Measurements from ENCODE around the gene KCTD1.

KCTD1 gene

DNA sequence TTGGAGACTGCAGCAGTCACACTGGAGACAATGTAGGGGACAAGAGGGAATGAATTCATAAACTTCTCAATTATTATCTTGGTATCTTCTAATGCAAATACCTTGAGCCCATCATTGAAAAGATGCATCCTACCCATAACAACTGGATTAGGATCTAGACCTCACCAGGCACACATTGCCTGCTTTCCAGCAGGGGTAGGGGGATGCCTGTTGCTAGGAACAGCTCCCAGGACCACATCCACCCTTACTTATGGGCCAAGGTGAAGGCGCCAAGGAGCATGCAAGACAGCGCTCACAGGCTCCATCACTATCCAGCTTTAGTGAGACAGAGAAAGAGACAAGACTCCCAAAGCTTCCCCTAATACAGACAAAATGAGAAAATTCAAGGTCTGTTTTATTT lies 24.4 kb downstream of the KCTD1 start:
- DNase-seq (ENCODE audit: low read depth), result no peak

DNA sequence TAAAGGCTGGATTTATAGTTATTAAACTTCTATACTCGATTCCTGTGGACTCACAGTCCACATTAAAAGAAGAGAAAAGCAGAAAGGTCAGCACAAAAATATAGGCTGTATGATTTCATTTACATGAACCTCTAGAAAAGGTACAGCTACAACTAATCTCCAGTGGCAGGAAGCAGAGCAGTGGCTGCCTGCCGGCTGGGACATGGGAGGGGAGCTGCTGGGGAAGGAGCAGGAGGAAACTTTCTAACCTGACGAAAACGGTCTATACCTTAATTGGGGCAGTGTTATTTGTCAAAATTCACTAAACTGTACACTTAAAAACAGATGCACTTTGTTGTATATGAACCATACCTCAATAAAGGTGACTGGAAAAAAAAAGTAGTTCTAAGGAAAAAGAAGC lies 26.7 kb downstream of the KCTD1 start:
- DNase-seq (ENCODE audit: low read depth), result no peak

DNA sequence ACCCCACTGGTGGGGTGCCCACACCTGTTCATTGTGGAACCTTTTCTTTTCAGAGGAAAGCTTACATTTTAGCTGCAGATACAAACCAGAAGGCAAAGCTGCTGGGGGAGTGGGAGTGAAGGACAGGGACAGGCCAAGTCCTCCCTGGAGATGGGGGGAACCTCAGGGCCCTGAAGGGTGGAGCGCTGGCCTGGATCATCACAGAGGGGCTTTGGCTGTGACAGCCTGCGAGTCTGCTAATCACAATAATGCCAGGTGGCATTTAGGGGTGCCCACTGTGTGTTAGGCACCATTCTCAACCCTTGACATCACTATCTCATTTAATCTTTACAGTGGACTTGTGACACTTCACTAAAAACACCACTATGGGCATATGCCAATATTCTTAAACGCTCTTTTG lies 27.4 kb downstream of the KCTD1 start:
- no peak for DNase-seq (ENCODE audit: low read depth)

DNA sequence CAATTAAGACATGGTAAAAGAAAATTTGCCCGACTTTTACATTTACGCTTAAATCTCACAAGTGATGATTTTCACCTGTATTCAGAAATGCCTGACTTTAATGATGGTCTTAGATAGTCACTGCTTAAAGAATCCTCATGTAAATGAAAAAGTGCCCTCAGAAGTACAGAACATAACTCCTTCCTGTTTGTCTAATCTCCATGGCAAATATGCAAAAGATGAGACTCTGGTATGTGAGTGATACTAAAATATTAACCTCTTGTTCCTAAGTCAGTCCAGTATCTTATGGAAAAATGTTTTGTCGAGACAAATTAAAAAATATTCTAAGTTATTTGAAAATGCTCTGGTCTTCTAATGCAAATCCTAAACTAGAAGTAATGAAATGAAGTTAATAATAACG lies 29.2 kb downstream of the KCTD1 start:
- DNase-seq (ENCODE audit: low read depth), result no peak

DNA sequence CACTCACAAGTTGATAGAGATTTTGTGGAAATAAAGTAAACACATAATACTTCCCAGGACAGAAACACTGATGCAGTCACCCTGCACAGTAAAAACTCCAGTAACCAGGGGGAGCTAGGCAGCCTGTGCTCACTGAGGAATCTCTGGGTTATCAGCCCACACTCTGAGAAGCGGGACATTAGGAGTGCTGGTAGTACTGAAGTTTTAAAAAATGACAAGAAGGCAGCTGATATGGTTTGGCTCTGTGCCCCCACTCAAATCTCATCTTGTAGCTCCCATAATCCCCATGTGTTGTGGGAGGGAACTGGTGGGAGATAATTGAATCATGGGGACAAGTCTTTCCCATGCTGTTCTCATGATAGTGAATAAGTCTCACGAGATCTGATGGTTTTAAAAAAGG lies 31.4 kb downstream of the KCTD1 start:
- DNase-seq (ENCODE audit: low read depth), result no peak

DNA sequence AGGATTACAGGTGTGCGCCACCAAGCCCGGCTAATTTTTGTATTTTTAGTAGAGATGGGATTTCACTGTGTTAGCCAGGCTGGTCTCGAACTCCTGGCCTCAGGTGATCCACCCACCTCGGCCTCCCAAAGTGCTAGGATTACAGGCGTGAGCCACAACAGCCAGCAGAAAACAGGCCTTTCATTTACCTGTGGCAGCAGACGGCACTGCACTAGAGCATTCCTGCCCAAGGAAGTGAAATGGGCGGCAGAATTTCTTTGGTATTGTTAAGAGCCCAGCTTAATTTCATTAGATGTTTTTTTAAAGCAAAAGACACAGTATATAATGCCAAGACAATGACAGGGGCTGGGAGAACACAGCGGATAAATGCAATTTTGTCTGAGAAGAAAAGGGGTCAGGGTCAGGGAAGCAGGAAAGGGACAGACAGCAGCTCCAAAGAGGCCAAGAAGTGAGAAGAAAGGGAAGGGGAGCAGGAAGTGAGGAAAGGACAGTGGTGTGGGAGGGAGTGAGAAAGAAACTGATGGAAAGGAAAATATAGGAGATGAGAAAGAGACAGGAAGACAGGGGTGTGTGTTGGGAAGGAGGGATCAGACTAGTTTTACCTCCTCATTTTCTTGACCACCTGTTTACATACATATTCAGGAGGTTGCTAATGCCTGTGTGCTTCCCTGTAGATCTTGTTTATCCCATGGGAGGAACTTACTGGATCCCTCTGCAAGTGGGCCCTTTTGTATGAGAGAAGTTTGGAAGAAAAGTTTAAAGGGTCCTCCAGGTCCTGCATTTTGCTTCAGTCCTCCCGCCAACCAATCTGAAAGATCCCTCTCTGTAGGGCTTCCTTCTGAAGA lies 32.5 kb downstream of the KCTD1 start:
- no peak for DNase-seq (ENCODE audit: low read depth)

DNA sequence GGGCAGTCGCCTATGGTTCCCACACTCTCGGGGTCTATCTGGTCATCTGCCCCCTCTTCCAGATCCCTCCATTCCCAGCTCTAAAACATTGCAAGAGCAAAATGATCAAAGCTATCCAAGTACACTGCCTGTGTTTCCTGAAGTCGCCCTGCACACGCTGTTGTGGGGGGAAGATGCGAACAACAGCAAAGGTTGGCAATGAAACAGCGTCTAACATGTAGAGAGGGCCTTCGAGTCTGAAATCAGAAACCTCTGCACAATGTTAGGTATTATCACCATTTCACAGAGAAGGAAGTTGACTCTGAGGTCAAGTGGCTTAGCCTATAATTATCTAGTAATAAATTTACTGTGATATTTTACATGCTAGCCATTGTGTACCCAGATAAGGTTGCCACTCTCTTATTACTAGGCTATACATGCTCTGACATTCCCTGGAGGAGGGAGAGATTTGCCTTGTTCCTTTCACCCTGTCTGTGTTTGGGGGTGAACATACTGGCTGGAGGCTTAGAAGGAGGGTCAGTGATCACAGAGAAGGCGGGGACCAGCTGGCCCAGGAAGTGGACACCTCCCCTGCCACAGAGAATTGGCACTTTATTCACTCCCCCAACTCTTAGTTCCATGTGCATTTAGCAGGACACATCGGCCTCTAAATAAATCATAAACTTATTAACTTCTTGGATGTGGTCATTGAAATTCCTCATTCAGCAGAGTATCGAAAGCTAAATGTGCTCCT lies 36.8 kb downstream of the KCTD1 start:
- no peak for DNase-seq (ENCODE audit: low read depth)

DNA sequence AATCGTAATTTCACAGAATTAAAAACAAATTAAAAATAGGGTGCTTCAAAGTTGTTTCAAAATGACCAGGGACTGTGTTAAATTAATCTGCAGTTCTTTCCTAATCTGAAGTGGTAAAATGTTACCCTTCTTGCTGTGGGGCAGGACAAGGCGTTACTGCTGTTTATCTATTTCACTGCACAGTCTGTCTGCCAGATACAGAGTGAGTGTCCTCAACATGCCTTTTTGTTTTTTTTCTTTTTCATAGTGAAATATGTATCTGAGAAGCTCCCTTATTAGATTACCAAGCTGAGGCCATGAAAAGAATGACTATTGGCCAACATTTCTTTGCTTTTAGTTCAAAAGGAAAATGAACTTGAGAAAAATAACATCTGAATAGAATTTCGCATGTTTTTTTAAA lies 38.0 kb downstream of the KCTD1 start:
- no peak for DNase-seq (ENCODE audit: low read depth)

DNA sequence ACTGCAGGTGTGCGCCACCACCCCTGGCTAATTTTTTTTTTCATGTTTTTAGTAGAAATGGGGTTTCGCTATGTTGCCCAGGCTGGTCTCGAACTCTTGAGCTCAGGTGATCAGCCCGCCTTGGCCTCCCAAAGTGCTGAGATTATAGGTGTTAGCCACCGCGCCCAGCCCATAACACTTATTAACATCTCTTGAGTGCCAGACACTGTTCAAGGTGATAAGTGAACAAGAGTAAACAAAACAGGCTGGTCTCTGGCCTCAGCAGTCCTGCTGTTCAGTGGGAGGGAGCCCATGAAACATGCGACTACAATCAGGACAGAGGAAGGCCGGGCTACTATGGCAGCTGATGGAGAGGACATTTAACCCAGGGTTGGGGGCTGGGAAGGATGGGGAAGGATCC lies 42.3 kb downstream of the KCTD1 start:
- no peak for DNase-seq (ENCODE audit: low read depth)

DNA sequence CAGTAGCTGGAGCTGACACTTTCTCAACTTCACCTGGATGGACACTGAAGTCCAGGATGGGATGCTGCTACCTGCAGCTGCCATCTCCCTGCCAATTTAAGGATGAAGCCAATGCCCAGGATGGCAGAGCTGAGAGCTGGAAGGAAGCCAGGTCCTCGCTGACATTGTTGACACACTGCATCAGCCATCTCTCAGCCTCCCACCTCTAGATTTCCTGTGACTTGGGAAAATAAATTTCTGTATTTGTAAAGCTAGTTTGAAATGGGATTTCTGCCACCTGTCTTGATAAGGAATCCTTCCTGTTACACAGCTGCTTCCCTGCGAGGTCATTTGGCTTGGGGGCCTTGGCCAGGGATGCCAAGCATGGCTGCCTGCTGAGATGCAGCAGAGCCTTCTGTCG lies 43.5 kb downstream of the KCTD1 start:
- DNase-seq (ENCODE audit: low read depth), result no peak

DNA sequence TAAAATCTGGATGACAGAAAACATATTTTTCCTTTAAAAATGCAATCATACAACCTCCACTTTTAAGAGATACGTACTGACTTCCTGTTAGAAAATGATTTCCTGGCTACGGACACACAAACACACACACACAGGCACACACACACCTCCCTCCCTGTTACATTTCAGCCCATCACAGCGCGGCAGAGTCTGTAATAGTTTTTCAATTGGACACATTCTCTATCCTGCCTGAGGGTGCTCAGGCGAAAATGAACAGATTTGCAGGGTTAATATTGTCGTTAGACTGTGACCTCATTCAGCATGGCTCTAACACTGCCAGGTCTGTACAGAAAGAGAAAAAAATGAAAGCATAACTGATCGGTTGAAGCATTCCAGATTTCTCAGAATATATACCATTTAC lies 45.0 kb downstream of the KCTD1 start:
- DNase-seq (ENCODE audit: low read depth), result no peak

DNA sequence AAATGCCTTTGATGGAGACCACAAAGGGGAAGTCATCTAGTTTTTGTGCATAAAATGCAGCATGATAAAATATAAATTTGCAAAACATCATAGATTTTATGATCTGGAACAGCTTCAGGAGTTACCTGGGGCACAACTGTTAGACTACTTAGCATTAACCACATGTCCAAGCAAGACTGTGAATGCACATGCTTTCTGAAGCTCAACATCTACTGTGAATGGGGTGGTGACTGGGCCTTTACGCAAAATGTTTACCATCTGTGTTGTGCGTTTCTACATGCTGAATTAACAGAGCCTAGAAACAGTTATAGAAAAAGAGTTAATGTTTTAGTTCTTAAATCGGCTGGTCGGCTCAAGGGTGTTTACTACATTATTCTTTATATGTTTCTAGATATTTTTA lies 45.5 kb downstream of the KCTD1 start:
- no peak for DNase-seq (ENCODE audit: low read depth)

DNA sequence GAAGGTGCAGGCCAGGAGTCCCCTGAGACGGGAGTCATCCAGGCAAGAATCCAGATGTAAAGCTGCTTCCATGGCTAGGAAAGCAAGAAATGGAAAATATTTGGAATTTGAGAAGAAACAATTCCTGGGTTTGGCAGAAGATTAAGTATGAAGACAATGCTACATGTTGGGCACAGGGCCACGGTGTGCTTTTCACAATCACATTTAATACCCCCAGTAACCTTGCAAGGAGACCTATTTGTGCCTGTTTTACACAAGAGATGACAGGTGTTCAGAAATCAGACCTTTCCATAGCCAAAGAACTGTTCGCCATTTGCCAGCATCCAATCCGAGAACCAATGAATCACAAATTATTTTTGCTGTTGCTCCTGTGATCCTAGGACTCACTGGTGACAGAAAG lies 50.5 kb downstream of the KCTD1 start:
- DNase-seq (ENCODE audit: low read depth), result no peak

DNA sequence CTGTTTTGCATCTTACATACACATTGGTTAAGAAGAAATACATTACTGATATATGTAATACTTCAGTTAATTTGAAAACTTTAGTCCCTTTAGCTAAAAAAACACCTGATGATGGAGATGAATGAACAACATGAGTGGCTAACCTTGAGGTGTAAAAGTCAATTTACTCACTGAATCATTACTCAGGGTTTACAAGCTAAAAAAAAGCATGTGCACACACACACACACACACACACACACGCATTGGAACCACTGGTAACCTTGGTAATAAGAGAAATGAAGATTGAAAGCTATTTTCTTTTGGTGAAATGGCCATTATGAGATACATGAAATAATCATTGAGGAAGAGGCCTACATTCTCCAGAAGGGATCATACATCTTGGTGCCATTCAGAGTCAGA lies 51.8 kb downstream of the KCTD1 start:
- no peak for DNase-seq (ENCODE audit: low read depth)

DNA sequence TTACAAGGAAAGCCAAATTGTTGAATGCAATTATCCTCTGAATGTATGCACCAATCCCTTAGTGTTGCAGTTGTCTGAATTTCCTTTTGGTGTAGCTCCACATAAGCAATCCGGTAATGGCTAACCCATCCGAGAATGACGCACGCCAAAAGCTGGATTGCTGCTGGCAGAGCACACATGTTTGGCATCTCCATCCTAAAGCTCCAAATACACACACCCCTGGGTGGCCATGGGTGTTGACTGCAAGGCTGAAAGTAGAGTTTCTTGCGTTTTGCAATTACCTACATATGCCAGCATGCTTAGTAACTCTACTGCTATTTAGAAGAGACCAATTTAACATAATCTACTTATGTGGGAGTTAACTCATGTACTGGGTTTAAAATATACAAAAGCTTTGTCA lies 53.1 kb downstream of the KCTD1 start:
- no peak for DNase-seq (ENCODE audit: low read depth)

DNA sequence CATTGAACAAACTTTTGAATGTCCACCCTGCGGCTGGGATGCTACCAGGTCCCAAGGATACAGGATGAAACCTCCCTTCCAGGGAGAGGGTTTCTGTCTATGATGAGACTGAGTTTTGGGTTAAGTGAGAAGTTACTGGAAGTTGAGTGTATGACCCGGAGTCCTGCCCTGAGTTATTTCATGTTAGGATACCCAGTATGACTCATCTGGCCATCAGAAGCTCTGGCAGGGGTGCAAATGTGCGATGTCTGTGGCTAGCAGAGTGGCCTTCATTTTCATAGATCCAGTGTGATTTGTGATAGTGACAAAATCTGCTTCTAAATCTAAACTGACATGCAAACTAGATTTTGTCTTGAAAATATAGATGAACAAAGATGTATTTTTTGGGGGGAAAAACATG lies 55.3 kb downstream of the KCTD1 start:
- DNase-seq (ENCODE audit: low read depth), result peak; percentile 58

DNA sequence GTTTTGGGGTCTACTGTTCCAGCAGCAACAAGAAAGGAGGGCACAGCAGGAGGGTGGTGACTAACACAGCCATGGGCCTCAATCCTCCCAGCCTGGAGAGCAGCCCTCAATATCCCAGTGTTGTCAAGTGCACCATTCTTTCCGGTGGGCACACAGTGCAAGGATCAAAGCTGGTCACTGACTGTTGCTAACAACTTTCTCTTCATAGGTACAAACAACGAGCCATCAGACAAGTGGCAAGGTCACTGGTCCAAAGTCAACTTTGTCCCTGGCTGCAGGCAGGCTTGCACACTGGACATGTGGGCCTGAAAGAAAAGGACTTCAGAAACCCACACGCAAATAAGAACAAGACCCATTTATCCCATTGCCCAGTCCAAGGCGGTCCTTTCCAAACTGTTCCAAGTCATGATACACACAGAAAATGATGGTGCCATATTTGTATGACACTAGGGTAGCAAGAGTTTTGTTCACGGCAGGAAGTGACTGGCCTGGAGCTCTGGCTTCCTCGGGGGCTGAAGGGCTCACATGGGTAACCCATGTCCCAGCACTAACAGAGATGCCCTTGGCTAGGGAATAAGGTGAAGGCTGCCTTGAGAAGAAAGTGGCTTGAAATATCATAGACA lies 57.0 kb downstream of the KCTD1 start:
- no peak for DNase-seq (ENCODE audit: low read depth)

DNA sequence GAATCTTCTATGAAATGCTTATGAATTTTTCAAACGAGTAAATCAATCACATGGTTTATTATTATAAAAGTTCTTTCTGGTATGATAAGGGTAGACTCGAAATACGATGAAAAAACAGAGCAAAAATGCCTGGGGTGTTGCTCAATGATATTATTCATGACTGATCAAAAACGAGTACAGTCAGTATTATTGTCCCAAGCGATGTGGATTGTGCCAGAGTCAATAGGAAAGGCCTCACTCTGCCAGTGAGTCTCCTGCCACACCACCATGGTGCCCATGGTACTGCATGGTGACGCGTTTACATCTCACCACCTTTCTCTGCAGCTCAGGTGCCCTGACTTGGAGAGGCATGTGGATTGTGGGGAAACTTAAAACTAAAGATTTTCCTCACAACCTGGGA lies 58.5 kb downstream of the KCTD1 start:
- no peak for DNase-seq (ENCODE audit: low read depth)

DNA sequence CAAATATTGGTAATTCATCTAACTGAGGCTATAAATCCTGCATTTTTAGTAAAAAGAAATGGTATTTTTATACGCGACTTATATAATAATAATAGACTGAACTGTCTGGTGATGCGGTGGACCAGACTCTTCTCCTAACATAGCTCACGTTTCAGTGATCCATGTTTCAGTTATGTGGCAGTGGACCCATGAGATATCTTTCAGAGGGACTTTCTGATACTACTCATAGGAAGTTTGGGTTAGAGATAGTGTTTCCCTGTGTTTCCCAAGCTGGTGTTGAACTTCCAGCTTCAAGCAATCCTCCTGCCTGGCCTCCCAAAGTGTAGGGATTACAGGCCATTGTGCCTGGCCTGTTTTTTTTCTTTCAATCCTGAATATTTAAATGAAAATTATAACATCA lies 59.2 kb downstream of the KCTD1 start:
- no peak for DNase-seq (ENCODE audit: low read depth)

DNA sequence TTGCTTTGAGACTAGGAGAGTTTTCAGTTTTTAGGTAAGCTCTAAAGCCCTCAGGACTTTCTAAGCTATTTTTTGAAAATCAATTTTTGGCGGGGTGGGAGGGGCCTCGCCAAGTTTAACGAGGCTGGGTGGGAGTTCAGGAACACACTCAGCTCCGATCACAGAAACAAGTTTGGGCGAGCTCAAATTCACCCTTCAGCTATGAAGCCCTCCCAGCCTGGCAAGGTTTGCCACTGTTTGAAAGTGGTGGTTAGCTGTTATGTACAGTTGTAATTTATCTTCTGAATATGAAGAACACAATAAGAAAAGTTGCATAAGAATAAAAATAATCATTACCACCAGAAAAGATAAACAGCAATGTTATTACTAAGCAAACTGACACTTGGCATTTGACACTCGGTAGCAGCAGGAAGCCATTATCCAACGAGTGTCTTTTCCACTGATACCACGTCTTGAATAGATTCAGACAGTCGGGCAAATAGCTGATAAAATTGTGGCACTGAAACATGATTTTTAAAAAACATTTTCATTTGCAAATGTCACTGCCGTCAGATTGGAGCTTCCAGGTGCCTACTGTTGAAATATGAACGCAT lies 59.8 kb downstream of the KCTD1 start:
- no peak for DNase-seq (ENCODE audit: low read depth)

DNA sequence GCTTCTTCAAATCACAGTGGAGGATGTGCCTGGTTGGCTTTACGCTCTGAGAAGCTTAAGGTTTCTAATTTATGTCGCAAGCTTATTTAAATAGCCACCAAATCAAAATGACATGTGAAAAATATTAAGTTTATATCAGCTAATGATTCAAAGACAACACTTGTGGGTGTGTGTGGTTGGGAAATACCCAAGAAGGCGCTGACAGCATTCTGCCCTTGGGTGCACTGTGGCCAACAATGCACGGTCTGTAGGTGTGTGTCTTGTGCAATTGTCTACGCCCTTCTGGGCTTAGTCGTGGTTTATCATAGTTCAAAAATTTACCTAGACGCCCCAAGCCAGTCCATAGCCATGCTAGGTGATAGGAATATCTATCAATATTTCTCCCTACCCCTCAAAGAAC lies 60.9 kb downstream of the KCTD1 start:
- peak; percentile 53 for DNase-seq (ENCODE audit: low read depth)

DNA sequence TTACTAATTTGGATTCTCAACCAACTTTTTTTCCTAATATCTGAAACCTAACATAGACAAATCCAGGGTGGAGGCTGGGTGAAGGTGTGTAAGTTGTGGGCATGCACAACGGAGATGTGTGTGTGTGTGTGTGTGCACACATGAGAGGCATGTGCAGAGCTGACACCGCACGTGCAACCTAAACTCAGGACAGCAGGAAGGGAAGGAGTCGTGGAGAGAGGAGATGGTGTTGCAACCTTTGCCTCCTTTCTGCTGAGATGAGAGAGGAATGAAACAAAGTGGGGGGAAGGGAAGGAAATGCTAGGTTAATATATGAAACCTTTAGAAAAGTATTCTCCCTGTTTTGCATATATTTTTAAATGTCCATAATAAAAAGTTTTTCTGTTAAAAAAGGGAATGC lies 64.7 kb downstream of the KCTD1 start:
- no peak for DNase-seq (ENCODE audit: low read depth)

DNA sequence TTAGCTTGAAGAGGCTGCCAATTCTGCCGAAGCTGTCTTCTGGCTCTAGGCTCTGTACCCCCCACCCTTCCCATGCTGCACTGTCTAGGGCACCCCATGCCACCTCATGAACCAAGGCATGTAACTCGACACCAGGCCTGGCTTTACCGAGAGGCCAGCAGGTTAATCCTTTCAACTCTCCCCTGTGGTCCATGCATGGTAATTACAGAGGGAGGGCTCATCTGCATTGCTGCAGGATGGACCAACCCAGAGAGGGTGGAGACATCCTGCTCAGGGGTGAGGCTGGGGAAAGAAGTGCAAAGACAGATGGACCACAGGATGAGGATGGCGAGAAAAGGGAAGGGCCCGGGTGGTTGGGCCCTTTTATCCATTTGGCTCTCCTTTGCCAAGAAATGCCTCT lies 65.8 kb downstream of the KCTD1 start:
- DNase-seq (ENCODE audit: low read depth), result peak; percentile 35
